NCI-H2107 treated with DMSO at 0.1 percent for 48 hours (cell line): ENCODE measurements around the gene RETREG1.
"Not testable (repeated sequence)": the region's sequence is repeated elsewhere in the genome, so short reads cannot be mapped to it uniquely, and the experiment has no call there.

Source experiments
- DNase-seq: peaks from one replicate; lab custom pipeline; 2025; ENCODE audit not compliant: unreplicated experiment; lab: John Stamatoyannopoulos, UW

The RETREG1 gene, protein sequence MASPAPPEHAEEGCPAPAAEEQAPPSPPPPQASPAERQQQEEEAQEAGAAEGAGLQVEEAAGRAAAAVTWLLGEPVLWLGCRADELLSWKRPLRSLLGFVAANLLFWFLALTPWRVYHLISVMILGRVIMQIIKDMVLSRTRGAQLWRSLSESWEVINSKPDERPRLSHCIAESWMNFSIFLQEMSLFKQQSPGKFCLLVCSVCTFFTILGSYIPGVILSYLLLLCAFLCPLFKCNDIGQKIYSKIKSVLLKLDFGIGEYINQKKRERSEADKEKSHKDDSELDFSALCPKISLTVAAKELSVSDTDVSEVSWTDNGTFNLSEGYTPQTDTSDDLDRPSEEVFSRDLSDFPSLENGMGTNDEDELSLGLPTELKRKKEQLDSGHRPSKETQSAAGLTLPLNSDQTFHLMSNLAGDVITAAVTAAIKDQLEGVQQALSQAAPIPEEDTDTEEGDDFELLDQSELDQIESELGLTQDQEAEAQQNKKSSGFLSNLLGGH

GRCh38 chr5:16616536-16617273 lies at the start of gene RETREG1:
TSS of gene RETREG1 (minus strand) at chr5:16616997. CDS start at chr5:16616971, 26 bp downstream.
- no peak for DNase-seq

GRCh38 chr5:16666130-16666882 lies 49.5 kb upstream of the RETREG1 start:
- DNase-seq = no peak

- no peak for DNase-seq
Observed at GRCh38 chr5:16665601-16666000, 48.8 kb upstream of the RETREG1 start.

GRCh38 chr5:16664368-16664767 lies 47.6 kb upstream of the RETREG1 start:
- no peak for DNase-seq

DNA sequence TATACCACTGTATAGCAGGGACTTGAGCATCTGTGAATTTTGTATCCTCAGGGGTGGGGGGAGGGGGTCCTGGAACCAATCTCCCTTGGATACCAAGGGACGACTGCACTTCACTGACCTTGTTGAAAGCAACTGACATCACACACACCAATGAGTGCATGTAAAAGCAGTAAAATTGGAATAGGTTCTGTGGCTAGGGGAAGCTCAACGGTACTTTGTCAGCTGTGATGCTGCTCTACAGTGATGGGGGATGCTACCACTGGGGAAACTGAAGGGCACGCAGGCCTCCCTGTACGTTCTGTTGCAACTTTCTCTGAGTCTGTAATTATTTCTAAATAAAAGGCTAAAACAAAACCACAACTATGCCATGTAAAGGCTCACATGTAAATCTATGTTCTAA lies 47.0 kb upstream of the RETREG1 start:
- DNase-seq = no peak

DNA sequence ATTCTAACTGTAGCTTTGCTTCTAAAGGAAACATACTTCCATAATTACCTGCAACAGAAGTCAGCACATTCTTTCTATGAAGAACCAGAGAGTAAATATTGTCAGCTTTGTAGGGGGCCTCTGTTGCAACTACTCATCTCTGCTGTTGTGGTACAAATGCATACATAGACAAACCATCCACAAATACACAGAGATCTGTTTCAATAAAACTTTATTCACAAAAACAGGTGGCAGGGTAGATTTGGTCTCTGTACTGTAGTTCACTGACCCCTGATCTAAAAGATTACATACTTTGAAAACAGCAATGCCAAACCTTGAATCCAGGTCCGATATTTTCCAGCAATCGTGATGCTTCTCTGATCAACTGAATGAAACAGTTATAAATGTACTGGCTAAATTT lies 44.9 kb upstream of the RETREG1 start:
- no peak for DNase-seq

DNA sequence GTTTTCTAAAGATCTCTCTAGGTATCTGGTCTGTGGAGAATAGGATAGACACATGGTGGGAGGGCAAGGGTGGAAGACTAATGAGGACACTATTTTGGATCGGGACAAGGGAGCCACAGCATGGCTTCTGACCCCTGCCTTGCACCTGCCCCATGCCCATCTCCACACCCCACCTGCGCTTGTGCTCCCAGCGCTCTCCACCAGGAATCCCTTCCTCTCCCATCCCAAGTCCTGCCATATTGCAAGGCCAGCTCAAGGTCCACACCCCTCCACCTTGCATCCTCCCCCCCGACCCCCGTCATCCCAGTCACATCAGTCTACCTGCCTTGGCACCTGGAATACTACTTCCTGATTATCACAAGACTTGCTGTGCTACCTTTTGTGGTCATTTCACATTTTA lies 44.2 kb upstream of the RETREG1 start:
- no peak for DNase-seq

- no peak for DNase-seq
Observed at GRCh38 chr5:16659536-16659935, 42.7 kb upstream of the RETREG1 start.

- DNase-seq = no peak
Observed at GRCh38 chr5:16656561-16657191, 39.9 kb upstream of the RETREG1 start.

- DNase-seq = no peak
Observed at GRCh38 chr5:16654647-16655334, 38.0 kb upstream of the RETREG1 start.

DNA sequence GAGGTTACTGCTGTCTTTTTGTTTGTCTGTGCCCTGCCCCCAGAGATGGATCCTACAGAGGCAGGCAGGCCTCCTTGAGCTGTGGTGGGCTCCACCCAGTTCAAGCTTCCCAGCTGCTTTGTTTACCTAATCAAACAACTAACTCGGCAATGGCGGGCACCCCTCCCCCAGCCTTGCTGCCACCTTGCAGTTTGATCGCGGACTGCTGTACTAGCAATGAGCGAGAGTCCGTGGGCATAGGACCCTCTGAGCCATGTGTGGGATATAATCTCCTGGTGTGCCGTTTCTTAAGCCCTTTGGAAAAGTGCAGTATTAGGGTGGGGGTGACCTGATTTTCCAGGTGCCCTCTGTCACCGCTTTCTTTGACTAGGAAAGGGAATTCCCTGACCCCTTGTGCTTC lies 31.9 kb upstream of the RETREG1 start:
- DNase-seq = not testable (repeated sequence)

GRCh38 chr5:16644301-16644889 lies 27.6 kb upstream of the RETREG1 start:
- no peak for DNase-seq

DNA sequence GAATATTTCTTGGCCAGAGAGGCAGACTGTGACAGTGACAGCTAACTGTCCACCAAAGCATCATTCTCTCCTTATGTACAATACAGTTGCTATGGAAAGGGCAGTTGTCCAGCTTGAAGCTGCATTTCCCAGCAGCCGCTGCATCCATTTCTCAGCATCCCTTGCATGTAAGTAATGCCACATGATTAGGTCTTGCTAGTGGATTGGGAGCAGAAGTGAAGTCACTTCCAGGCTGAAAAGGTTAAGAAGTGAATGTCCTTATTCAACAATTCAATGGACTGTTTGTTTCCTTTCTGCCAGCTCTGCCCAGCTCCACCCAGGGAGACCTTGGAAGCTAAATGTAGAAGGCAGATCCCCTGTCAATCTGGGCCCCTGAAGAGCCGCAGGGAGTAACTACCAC lies 26.1 kb upstream of the RETREG1 start:
- DNase-seq = no peak

DNA sequence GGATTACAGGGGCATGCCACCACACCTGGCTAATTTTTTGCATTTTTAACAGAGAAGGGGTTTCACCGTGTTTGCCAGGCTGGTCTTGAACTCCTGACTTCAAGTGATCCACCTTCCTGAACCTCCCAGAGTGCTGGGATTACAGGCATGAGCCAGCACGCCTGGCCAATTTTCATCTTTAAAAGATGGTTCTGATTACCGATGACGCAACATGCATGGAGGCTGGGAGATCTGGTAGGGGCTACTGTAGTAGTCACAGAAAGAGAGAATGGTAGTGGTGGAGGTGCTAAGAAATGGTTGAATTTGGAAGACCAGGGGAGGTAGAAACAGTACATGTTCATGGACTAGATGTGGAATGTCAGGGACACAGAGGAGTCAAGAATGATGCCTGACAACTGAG lies 22.4 kb upstream of the RETREG1 start:
- no peak for DNase-seq

- DNase-seq = no peak
Observed at GRCh38 chr5:16628376-16628775, 11.6 kb upstream of the RETREG1 start.

DNA sequence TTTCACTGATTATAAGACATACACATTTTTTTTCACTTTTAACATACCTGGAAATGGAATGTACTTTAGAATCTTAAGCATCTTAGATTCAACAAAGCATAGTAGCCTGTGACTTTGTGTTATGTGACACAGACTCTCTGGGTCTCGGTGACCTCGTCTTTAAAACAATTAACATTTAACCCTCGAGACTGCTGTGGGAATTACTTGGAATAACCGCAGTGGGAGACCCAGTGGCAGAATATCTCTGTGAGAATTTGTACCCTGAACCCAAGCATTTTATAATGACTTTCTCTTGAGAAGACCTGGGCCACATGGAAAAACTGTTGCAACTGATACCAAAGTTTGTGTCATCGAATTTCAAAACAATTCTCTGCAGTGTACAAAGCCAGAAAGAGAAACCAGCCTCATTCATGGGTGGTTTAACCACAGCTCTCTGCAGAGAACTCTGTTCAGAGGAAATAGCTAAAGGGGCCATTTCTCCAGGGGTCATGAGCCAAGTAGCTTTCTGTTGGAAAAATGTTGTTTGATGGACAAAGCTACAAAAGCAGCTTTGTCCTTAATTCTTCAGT lies 10.0 kb upstream of the RETREG1 start:
- no peak for DNase-seq

DNA sequence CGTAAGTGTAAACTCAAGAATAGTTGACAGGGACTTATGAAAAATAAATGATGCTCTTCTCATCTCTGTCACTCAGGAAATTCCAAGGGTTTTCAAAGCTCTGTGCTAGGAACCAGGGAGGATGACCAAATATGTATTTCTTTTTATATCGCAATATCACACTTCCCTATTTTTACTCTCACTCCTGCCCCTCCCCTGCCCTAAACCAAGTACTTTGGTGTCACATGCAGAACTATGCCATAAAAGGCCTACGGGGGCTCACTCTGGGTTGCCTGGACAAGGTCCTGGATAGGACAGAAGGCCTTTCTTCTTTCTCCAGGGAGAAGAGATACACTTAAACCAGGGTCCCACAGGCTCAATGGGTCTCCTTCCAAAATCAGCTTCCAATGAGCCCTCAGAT lies 8.3 kb upstream of the RETREG1 start:
- DNase-seq = no peak

GRCh38 chr5:16619136-16619535 lies 2.3 kb upstream of the RETREG1 start:
- DNase-seq = no peak

DNA sequence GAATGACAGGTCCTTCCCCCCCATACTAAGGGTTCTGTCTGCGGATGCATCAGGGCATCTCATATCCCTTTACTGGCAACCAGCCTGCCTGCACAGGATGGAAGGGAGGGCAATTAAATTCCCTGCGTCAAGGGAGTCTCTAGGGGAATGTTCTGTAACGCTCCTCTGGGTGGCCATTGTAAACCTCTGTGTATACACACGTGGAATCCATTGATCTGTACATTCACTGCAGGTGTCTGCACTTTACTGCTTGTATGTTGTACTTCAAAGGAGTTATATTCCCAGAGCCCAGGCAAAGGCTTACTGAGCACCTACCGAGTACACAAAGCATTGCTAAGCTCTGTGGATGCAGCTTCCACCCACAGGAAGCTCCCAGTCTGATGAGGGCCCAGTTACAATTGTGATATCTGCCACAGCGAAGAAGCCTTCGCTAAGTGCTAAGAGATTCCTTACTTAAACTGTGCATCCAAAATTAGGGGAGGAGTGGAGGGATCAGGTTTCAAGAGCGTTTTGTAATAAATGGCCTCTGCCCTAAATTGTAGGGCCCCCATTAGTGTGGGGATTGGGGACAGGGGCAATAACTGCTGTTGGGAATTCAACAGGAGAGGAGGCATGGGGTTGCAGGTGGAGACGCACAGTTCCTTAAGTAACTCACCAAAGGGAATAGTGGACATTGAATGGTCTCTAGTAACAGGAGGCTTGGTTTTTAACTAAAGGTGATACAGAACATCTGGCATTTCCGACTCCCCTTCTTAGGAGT lies 1.5 kb upstream of the RETREG1 start:
- peak; percentile 86 for DNase-seq
